Activated CD8-positive, alpha-beta memory T cell treated with anti-CD3 and anti-CD28 coated beads for 36 hours (primary cell): ENCODE measurements around the gene ERP29. TPM values are rescaled to one million over a fixed set of nuclear protein-coding genes. Genes with fewer than 3 reads are reported as not detected.

Source experiments
- CTCF ChIA-PET: fragments of 350-600 bp; sonication (Branson Sonifier 250); formaldehyde crosslinking; loops from one replicate; lab custom pipeline; 2021; ENCODE audit warnings: antibody characterized with exemption; lab: Charles Lee
- POLR2A ChIA-PET: fragments of 350-600 bp; sonication (Branson Sonifier 250); formaldehyde crosslinking; loops from one replicate; lab custom pipeline; 2021; ENCODE audit warnings: antibody characterized with exemption; lab: Charles Lee
- total RNA-seq, 2 experiments: library from RNA; stranded (reverse); gene quantifications; one replicate each; pipeline ENCODE4 v1.2.3, GENCODE V29; 2021

ERP29 gene
- 10 to 100 TPM; 93.0 to 93.1 TPM for total RNA-seq

GRCh38 chr12:112012775-112013600 lies at the start of gene ERP29, which contains the start of gene TMEM116:
ERP29 (plus strand) TSS chr12:112013426; CDS start chr12:112013466, 40 bp downstream.
TMEM116 (minus strand) TSS chr12:112013165; CDS start chr12:112005270, 7,895 bp downstream.
- ChIA-PET POLR2A (interaction anchor here (0.7 to 2.7 kb wide), 11 partner anchors 10 to 583 kb away, joined by 3 to 11 read pairs (median 5); partner anchors contain the start of genes NAA25 and TRAFD1), CTCF (interaction anchor here (1.2 to 3.9 kb wide), 6 partner anchors 12 to 85 kb away, joined by 3 to 12 read pairs (median 4); no protein-coding TSS in a partner anchor)

GRCh38 chr12:111964935-111965334 lies 48.3 kb upstream of the ERP29 start:
- ChIA-PET POLR2A (no interaction called here), CTCF (no interaction called here)

GRCh38 chr12:111971800-111972199 lies 41.4 kb upstream of the ERP29 start:
- POLR2A ChIA-PET: interaction anchor here (0.6 kb wide), 1 partner anchor 16 kb away, joined by 4 read pairs; no protein-coding TSS in a partner anchor
- CTCF ChIA-PET: interaction anchor here (0.7 kb wide), 1 partner anchor 300 kb away, joined by 3 read pairs; no protein-coding TSS in a partner anchor

- CTCF ChIA-PET: interaction anchor here (0.6 to 0.8 kb wide), 3 partner anchors 7 to 30 kb away, joined by 3 to 4 read pairs (median 3); no protein-coding TSS in a partner anchor
- POLR2A ChIA-PET: no interaction called here
These were observed 37.9 kb upstream of the ERP29 start for GRCh38 chr12:111975161-111975931.

- CTCF ChIA-PET: no interaction called here
- POLR2A ChIA-PET: no interaction called here
These were observed 36.9 kb upstream of the ERP29 start for GRCh38 chr12:111976291-111976690.

GRCh38 chr12:111976860-111977259 lies 36.4 kb upstream of the ERP29 start:
- CTCF ChIA-PET: interaction anchor here (1.5 kb wide), 1 partner anchor 31 kb away, joined by 3 read pairs; no protein-coding TSS in a partner anchor
- POLR2A ChIA-PET: no interaction called here

- ChIA-PET POLR2A (interaction anchor here (0.6 kb wide), 1 partner anchor 445 kb away, joined by 3 read pairs; no protein-coding TSS in a partner anchor), CTCF (interaction anchor here (0.8 to 1.5 kb wide), 2 partner anchors 27 to 33 kb away, joined by 3 read pairs; no protein-coding TSS in a partner anchor)
These were observed 34.7 kb upstream of the ERP29 start for GRCh38 chr12:111978545-111978944.

- CTCF ChIA-PET: no interaction called here
- POLR2A ChIA-PET: no interaction called here
These were observed 32.6 kb upstream of the ERP29 start for GRCh38 chr12:111980598-111980997.

GRCh38 chr12:111981987-111982386 lies 31.2 kb upstream of the ERP29 start:
- POLR2A ChIA-PET: no interaction called here
- CTCF ChIA-PET: interaction anchor here (0.7 kb wide), 1 partner anchor 28 kb away, joined by 3 read pairs; no protein-coding TSS in a partner anchor

- CTCF ChIA-PET: no interaction called here
- POLR2A ChIA-PET: no interaction called here
These were observed 28.4 kb upstream of the ERP29 start for GRCh38 chr12:111984820-111985219.

GRCh38 chr12:111991535-111991934 lies 21.7 kb upstream of the ERP29 start:
- ChIA-PET POLR2A (interaction anchor here (0.9 kb wide), 1 partner anchor 22 kb away, joined by 3 read pairs; no protein-coding TSS in a partner anchor), CTCF (interaction anchor here (0.7 kb wide), 1 partner anchor 10 kb away, joined by 3 read pairs; no protein-coding TSS in a partner anchor)

- CTCF ChIA-PET: interaction anchor here (0.7 kb wide), 1 partner anchor 9 kb away, joined by 3 read pairs; no protein-coding TSS in a partner anchor
- POLR2A ChIA-PET: interaction anchor here (0.6 to 0.9 kb wide), 2 partner anchors 22 to 134 kb away, joined by 3 to 4 read pairs; no protein-coding TSS in a partner anchor
These were observed 21.3 kb upstream of the ERP29 start for GRCh38 chr12:111991946-111992345.

- POLR2A ChIA-PET: interaction anchor here (0.6 kb wide), 1 partner anchor 134 kb away, joined by 4 read pairs; no protein-coding TSS in a partner anchor
- CTCF ChIA-PET: interaction anchor here (0.7 to 1.3 kb wide), 2 partner anchors 9 to 29 kb away, joined by 3 read pairs; no protein-coding TSS in a partner anchor
These were observed 20.8 kb upstream of the ERP29 start for GRCh38 chr12:111992464-111992863.

GRCh38 chr12:111993292-111994150 lies 19.7 kb upstream of the ERP29 start:
- ChIA-PET CTCF (interaction anchor here (1.0 to 1.3 kb wide), 4 partner anchors 9 to 28 kb away, joined by 3 to 8 read pairs (median 3); no protein-coding TSS in a partner anchor), POLR2A (interaction anchor here (0.8 to 1.7 kb wide), 3 partner anchors 12 to 20 kb away, joined by 3 to 9 read pairs (median 6); partner anchors contain the start of gene TMEM116)

GRCh38 chr12:111994211-111995111 lies 18.8 kb upstream of the ERP29 start:
- ChIA-PET CTCF (interaction anchor here (0.7 to 1.8 kb wide), 5 partner anchors 8 to 110 kb away, joined by 3 to 8 read pairs (median 3); no protein-coding TSS in a partner anchor), POLR2A (interaction anchor here (0.6 to 1.7 kb wide), 4 partner anchors 13 to 92 kb away, joined by 3 to 9 read pairs (median 4); partner anchors contain the start of gene TMEM116)

GRCh38 chr12:111995782-111996480 lies 17.3 kb upstream of the ERP29 start:
- POLR2A ChIA-PET: no interaction called here

More at GRCh38 chr12:111995782-111996480, 17.3 kb upstream of the ERP29 start:
- CTCF ChIA-PET: interaction anchor here (0.6 to 1.8 kb wide), 2 partner anchors 18 to 84 kb away, joined by 5 to 8 read pairs; no protein-coding TSS in a partner anchor
